ENCODE results near the gene KDM4D.

The KDM4D gene

GRCh38 chr11:94973099-94973968 is at the start of gene KDM4D, which contains the start of gene CWC15:
TSS of gene KDM4D (plus strand) at chr11:94973709. CDS start at chr11:94997373, 23,664 bp downstream.
TSS of gene CWC15 (minus strand) at chr11:94973556. CDS start at chr11:94972185, 1,371 bp downstream.
- no peak for TF ChIP-seq CTCF (IDR thresholded peaks at IDR 0.05; ENCODE audit: insufficient read depth, low read length, missing control alignments)
- H3K4me3 ChIP-seq (ENCODE audit: low read depth, low read length) = peak within 1 kb of the TSS; percentile 93
- CTCF ChIA-PET = interaction anchor here (0.6 to 1.8 kb wide), 4 partner anchors 12 to 351 kb away, joined by 3 to 5 read pairs (median 4); no protein-coding TSS in a partner anchor
- POLR2A ChIA-PET = interaction anchor here (0.6 to 1.2 kb wide), 5 partner anchors 11 to 460 kb away, joined by 3 to 4 read pairs (median 3); no protein-coding TSS in a partner anchor
- DNase-seq (ENCODE audit: low read depth, low spot score) = peak; percentile 36

- H3K4me3 ChIP-seq (ENCODE audit: low read depth, low read length) = no peak overlapping the region
- no peak for DNase-seq (ENCODE audit: low read depth, low spot score)
- ChIA-PET CTCF (interaction anchor here (1.6 kb wide), 1 partner anchor 12 kb away, joined by 5 read pairs; no protein-coding TSS in a partner anchor), POLR2A (no interaction called here)
- no peak for TF ChIP-seq CTCF (IDR thresholded peaks at IDR 0.05; ENCODE audit: insufficient read depth, low read length, missing control alignments)
These were observed 49.3 kb upstream of the KDM4D start for GRCh38 chr11:94924171-94924572.

GRCh38 chr11:94924612-94925011 is 48.9 kb upstream of the KDM4D start:
- ChIA-PET CTCF (interaction anchor here (1.6 kb wide), 1 partner anchor 13 kb away, joined by 5 read pairs; no protein-coding TSS in a partner anchor), POLR2A (no interaction called here)
- TF ChIP-seq CTCF (IDR thresholded peaks at IDR 0.05; ENCODE audit: insufficient read depth, low read length, missing control alignments) = no peak
- H3K4me3 ChIP-seq (ENCODE audit: low read depth, low read length) = no peak overlapping the region
- DNase-seq (ENCODE audit: low read depth, low spot score) = no peak

- TF ChIP-seq CTCF (IDR thresholded peaks at IDR 0.05; ENCODE audit: insufficient read depth, low read length, missing control alignments) = no peak
- CTCF ChIA-PET = no interaction called here
- DNase-seq (ENCODE audit: low read depth, low spot score) = no peak
- POLR2A ChIA-PET = interaction anchor here (1.4 kb wide), 1 partner anchor 16 kb away, joined by 5 read pairs; no protein-coding TSS in a partner anchor
- H3K4me3 ChIP-seq (ENCODE audit: low read depth, low read length) = no peak overlapping the region
These were observed 47.9 kb upstream of the KDM4D start for GRCh38 chr11:94925422-94926270.

GRCh38 chr11:94926271-94926625 is 47.3 kb upstream of the KDM4D start:
- POLR2A ChIA-PET = interaction anchor here (1.1 to 1.4 kb wide), 2 partner anchors 15 to 17 kb away, joined by 5 read pairs; no protein-coding TSS in a partner anchor
- no peak for TF ChIP-seq CTCF (IDR thresholded peaks at IDR 0.05; ENCODE audit: insufficient read depth, low read length, missing control alignments)
- CTCF ChIA-PET = interaction anchor here (0.9 to 2.4 kb wide), 3 partner anchors 42 to 324 kb away, joined by 4 to 12 read pairs (median 7); no protein-coding TSS in a partner anchor
- H3K4me3 ChIP-seq (ENCODE audit: low read depth, low read length) = no peak overlapping the region
- no peak for DNase-seq (ENCODE audit: low read depth, low spot score)
